Ovary (tissue), 9 donors: ENCODE data around the gene OR2V1. TPM values are rescaled to one million over a fixed set of nuclear protein-coding genes. Genes with fewer than 3 reads are reported as not detected.
"Not testable (repeated sequence)": the region's sequence is repeated elsewhere in the genome, so short reads cannot be mapped to it uniquely, and the experiment has no call there.

Source experiments
- DNase-seq, 5 donors: peaks; one replicate each; pipeline ENCODE4 v3.0.0-alpha.2; 2019 to 2020
- H3K27ac ChIP-seq, 2 donors: fragments of 200-600 bp; one replicate each; pipeline versions ENCODE4 v1.5.1 to v1.8.0; 2019 to 2022
- H3K27me3 ChIP-seq: fragments of 200-600 bp; one replicate; pipeline ENCODE4 v1.8.0; 2022
- H3K36me3 ChIP-seq: fragments of 200-600 bp; sonication (generic); one replicate; pipeline ENCODE4 v1.5.1; 2019
- H3K4me1 ChIP-seq: one replicate; pipeline ENCODE4 v1.8.1; 2013; ENCODE audit warnings: mild to moderate bottlenecking, moderate library complexity; ENCODE audit not compliant: insufficient read depth
- H3K4me3 ChIP-seq: fragments of 200-600 bp; sonication (generic); one replicate; pipeline ENCODE4 v1.5.1; 2017
- H3K9me3 ChIP-seq, 2 donors: fragments of 200-600 bp in 1 of 2; sonication (generic) in 1 of 2; one replicate each; pipeline versions ENCODE4 v1.5.1 to v1.8.1; 2013 to 2019; ENCODE audit warnings: mild to moderate bottlenecking in 1 of 2, moderate library complexity in 1 of 2
- CTCF ChIP-seq, 3 donors: fragments of 450-650 bp in 2 of 3; fragments of 200-600 bp in 1 of 3; IDR thresholded peaks; one replicate each; pipeline versions ENCODE4 v1.5.1 to v1.8.0; 2016 to 2022; ENCODE audit warnings: antibody characterized with exemption in 3 of 3, mild to moderate bottlenecking in 1 of 3
- EP300 ChIP-seq: sonication (generic); formaldehyde crosslinking; IDR thresholded peaks from one replicate; pipeline ENCODE4 v1.6.1; 2017; ENCODE audit warnings: antibody characterized with exemption
- POLR2A ChIP-seq: fragments of 450-650 bp; IDR thresholded peaks from one replicate; pipeline ENCODE4 v1.6.1; 2017; ENCODE audit warnings: antibody characterized with exemption, mild to moderate bottlenecking, moderate library complexity
- WGBS, 3 donors: extraction: QIAGEN DNeasy Blood & Tissue Kit in 1 of 3; methylation state at CpG; one replicate each; pipeline versions ENCODE4 v1.1.5 to v1.1.7; 2013 to 2017; 5-methylcytosine and 5-hydroxymethylcytosine counted together
- intact Hi-C, 4 donors: fragments of 100-400 bp; cut with DNase I; formaldehyde crosslinking; loops; one replicate each; pipeline versions ENCODE4 v1.11.0 to v1.15.1; 2022 to 2023
- polyA plus RNA-seq, 2 donors: library from polyadenylated mRNA; stranded (reverse); fragments of 200-250 nt in 1 of 2; fragments of 350-450 nt in 1 of 2; fragmentation: Illumina TruSeq in 1 of 2; extraction: RNeasy Lipid Tissue Mini Kit (QIAGEN cat#74804) in 1 of 2; gene quantifications; one replicate each; pipeline ENCODE4 v1.2.3, GENCODE V29; 2013 to 2014
- total RNA-seq, 7 donors: library from RNA; depleted of rRNA in 2 of 7; stranded (reverse); fragments of >200 nt in 2 of 7; fragmentation: NEBNext Ultra II Directional in 3 of 7; extraction: Animal tissue kit (Norgen Biotek cat#: 25700) in 3 of 7; gene quantifications; one replicate each; pipeline versions ENCODE4 v1.1.0 to v1.2.4, GENCODE V29; 2016 to 2023
- donor health status: DM: no; HTN: no; CAD: no; lungs with moderate emphysema.
- donor health status: DM: no; HTN: no; CAD: no.
- donor health status: Bipolar disorder and iron deficiency.
- donor health status: DM: yes; HTN: yes; CAD: no.
- donor health status: DM: no; HTN: no; CAD: no.
- donor health status: DM: yes; HTN: yes; CAD: no.

OR2V1 gene
- total and polyA plus RNA-seq, 9 donors = not detected

- no peak overlapping the region for H3K4me3 ChIP-seq
- 79 to 85% (median 80%) methylated on average over 9 of the region's 9 CpGs for WGBS, 3 donors
- intact Hi-C loops = loop anchor here in 1 of 4 donors (10.0 kb wide), 1 partner anchor 368 kb away; no protein-coding TSS in a partner anchor
- no peak overlapping the region for H3K27ac ChIP-seq
- no peaks in the 10 kb centered on the region for H3K36me3 ChIP-seq
- no peaks in the 10 kb centered on the region for H3K27me3 ChIP-seq
- DNase-seq = no peak
- no peaks in the 10 kb centered on the region for H3K4me1 ChIP-seq
- no peak for TF ChIP-seq CTCF (IDR thresholded peaks at IDR 0.05)
- TF ChIP-seq EP300 = no peak
- TF ChIP-seq POLR2A = no peak
- no peaks in the 10 kb centered on the region for H3K9me3 ChIP-seq
These were observed 21.4 kb upstream of the OR2V1 start for GRCh38 chr5:181152406-181152805.

GRCh38 chr5:181151146-181151545 is 20.2 kb upstream of the OR2V1 start:
- no peaks in the 10 kb centered on the region for H3K27me3 ChIP-seq
- intact Hi-C loops = loop anchor here in 1 of 4 donors (10.0 kb wide), 1 partner anchor 366 kb away; no protein-coding TSS in a partner anchor
- H3K4me3 ChIP-seq = no peak overlapping the region
- DNase-seq = no peak
- 15 to 18% (median 18%) methylated on average over 9 of the region's 9 CpGs for WGBS, 3 donors
- TF ChIP-seq CTCF (IDR thresholded peaks at IDR 0.05) = no peak
- no peak for TF ChIP-seq EP300
- no peak for TF ChIP-seq POLR2A
- no peak overlapping the region for H3K27ac ChIP-seq
- no peaks in the 10 kb centered on the region for H3K9me3 ChIP-seq
- no peaks in the 10 kb centered on the region for H3K4me1 ChIP-seq
- H3K36me3 ChIP-seq = no peaks in the 10 kb centered on the region

GRCh38 chr5:181149806-181150733 is 19.1 kb upstream of the OR2V1 start:
- H3K27me3 ChIP-seq = no peaks in the 10 kb centered on the region
- WGBS, 3 donors = 77 to 81% (median 80%) methylated on average over 14 of the region's 14 CpGs
- no peaks in the 10 kb centered on the region for H3K4me1 ChIP-seq
- intact Hi-C loops = loop anchor here in 1 of 4 donors (10.0 kb wide), 1 partner anchor 365 kb away; no protein-coding TSS in a partner anchor
- H3K4me3 ChIP-seq = no peak overlapping the region
- no peaks in the 10 kb centered on the region for H3K9me3 ChIP-seq
- DNase-seq = no peak
- H3K27ac ChIP-seq = no peak overlapping the region
- TF ChIP-seq POLR2A (no peak), EP300 (no peak), CTCF (IDR thresholded peaks at IDR 0.05) (no peak)
- H3K36me3 ChIP-seq = no peaks in the 10 kb centered on the region

- H3K27me3 ChIP-seq = no peaks in the 10 kb centered on the region
- no peak overlapping the region for H3K4me3 ChIP-seq
- intact Hi-C loops = no loop called here
- no peaks in the 10 kb centered on the region for H3K9me3 ChIP-seq
- TF ChIP-seq EP300 (no peak), CTCF (IDR thresholded peaks at IDR 0.05) (no peak), POLR2A (no peak)
- H3K4me1 ChIP-seq = no peaks in the 10 kb centered on the region
- WGBS, 3 donors = 70 to 83% (median 79%) methylated on average over 6 of the region's 6 CpGs
- H3K36me3 ChIP-seq = no peaks in the 10 kb centered on the region
- no peak overlapping the region for H3K27ac ChIP-seq
- no peak for DNase-seq
These were observed 18.4 kb upstream of the OR2V1 start for GRCh38 chr5:181149355-181149754.

- intact Hi-C loops, H3K4me1 ChIP-seq, DNase-seq, H3K4me3 ChIP-seq, H3K36me3 ChIP-seq, H3K27me3 ChIP-seq, H3K27ac ChIP-seq, H3K9me3 ChIP-seq: not testable (repeated sequence)
- WGBS, 3 donors = 37 to 56% (median 40%) methylated on average over 7 of the region's 7 CpGs
These were observed 16.1 kb upstream of the OR2V1 start, which contains the start of gene OR2V2 for GRCh38 chr5:181146927-181147636. Gene OR2V2, plus strand, starts transcription at chr5:181147586. Its CDS starts 7,357 bp downstream, at chr5:181154943.
